ENCODE results near the gene LRRC40.
"Not testable (repeated sequence)": the region's sequence is repeated elsewhere in the genome, so short reads cannot be mapped to it uniquely, and the experiment has no call there.

The LRRC40 gene

DNA sequence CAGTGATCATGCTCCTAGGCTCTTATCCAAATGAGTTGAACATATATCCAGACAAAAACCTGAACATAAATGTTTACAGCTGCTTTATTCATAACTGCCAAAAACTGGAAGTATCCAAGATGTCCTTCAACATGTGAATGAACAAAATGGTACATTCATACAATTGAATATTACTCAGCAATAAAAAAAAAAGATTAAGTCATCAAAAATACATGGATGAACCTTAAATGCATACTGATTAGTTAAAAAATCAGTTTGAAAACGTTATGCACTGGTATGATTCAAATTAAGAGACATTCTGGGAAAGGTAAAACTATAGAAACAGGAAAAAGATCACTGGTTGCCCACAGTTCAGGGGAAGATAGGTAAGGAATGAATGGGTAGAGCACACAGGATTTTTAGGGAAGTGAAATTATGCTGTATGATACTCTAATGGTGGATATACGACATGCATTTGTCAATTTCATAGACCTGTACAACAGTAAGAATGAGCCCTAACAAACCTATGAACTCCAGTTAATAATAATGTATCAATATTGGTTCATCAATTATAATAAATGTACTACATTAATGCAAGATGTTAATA, 3.1 kb downstream of the LRRC40 start:
- no peak for DNase-seq (ENCODE audit: low read depth)

DNA sequence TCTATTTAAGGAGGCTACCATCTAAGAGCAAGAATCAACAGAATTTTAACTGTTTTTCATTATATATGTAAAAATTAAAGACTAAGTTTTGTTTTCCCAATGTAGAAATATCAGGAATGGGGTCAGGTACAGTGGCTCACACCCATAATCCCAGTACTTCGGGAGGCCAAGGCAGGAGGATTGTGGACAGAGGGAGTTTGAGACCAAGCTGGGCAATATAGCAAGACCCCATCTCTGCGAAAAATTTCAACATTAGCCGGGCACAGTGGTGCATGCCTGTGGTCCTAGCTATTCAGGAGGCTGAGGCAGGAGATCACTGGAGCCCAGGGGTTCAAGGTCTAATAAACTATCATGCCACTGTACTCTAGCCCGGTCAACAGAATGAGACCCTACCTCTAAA, 5.3 kb downstream of the LRRC40 start:
- no peak for DNase-seq (ENCODE audit: low read depth)

DNA sequence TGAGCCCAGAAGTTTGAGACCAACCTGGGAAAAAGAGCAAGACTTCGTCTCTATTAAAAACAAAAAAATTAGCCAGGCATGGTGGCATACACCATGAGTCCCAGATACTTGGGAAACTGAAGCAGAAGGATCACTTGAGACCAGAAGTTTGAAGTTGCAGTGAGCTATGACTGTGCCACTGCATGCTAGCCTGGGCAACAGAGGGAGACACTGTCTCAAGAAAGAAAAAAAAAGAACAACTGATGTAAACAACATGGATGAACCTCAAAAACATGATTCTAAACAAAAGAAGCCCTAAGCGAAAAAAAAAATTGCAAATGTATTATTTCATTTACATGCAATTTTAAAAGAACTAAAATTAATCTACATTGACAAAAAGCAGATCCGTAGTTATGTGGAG, 9.0 kb downstream of the LRRC40 start:
- no peak for DNase-seq (ENCODE audit: low read depth)

DNA sequence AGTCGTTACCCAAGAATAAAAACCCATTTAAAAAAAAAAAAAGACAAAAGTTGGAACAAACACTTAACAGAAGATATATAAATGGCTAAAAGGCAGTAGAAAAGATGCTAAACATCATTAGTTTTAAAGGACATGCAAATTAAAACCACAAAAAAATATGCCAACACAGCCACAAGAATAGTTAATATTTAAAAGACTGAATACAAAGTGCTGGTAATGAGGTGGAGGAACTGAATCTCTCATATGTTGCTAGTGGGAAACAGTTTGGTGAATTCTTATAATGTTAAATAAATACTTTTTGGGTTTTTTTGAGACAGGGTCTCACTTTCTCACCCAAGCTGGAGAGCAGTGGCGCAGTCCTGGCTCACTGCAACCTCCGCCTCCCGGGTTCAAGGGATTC, 10.0 kb downstream of the LRRC40 start:
- no peak for DNase-seq (ENCODE audit: low read depth)

GRCh38 chr1:70194601-70195000, 10.8 kb downstream of the LRRC40 start:
- DNase-seq (ENCODE audit: low read depth) = no peak

DNA sequence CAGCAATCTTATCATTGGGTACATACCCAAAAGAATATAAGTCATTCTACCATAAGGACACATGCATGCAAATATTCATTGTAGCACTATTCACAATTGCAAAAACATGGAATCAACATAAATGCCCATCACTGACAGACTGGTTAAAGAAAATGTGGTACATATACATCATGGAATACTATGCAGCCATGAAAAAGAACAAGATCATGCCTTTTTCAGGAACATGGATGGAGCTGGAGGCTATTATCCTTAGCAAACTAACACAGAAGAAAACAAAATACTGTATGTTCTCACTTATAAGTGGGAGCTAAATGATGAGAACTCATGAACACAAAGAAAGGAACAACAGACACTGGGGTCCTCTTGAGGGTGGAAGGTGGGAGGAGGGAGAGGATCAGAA, 12.9 kb downstream of the LRRC40 start:
- DNase-seq (ENCODE audit: low read depth) = not testable (repeated sequence)

DNA sequence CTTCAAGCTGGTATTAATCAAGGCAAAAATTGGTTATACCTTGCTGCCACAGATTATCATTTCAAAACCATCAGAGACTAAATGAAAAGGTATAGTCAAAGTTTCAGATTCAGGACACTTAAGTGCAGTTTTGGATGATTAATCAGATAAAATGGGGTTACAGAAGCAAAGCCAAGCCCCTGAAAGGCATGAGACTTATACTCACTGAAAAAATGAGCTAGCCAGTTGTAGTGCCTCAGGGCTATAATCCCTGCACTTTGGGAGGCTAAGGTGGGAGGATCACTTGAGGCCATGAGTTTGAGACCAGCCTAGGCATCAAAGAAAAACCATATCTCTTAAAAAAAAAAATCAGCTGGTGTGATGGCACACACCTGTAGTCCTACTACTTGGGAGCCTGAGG, 15.2 kb downstream of the LRRC40 start:
- no peak for DNase-seq (ENCODE audit: low read depth)

DNA sequence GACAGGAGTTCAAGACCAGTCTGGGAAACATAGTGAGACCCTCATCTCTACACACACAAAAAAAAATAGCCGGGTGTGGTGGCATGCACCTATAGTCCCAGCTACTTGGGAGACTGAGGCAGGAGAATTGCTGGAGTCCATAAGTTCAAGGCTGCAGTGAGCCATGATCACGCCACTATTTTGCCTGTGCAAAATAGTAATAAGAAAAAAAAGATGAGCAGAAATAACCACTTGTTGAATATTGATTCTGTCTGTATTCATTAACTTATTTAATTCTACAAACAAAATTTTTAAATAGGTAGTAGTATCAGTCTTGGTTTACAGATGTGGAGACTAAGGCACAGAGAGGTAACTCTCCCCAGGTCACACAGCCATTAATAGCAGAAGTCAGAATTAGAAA, 16.9 kb downstream of the LRRC40 start:
- no peak for DNase-seq (ENCODE audit: low read depth)

DNA sequence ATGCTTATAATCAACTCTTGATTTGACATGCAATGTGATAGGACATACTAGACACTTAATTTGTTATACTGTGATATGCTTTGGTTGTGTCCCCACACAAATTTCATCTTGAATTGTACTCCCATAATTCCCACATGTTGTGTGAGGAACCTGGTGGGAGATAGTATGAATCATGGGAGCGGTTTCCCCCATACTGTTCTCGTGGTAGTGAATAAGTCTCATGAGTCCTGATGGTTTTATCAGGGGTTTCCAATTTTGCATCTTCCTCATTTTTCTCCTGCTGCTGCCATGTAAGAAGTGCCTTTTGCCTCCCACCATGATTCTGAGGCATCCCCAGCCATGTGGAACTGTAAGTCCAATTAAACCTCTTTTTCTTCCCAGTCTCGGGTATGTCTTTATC, 20.2 kb downstream of the LRRC40 start:
- not testable (repeated sequence) for DNase-seq (ENCODE audit: low read depth)

GRCh38 chr1:70171512-70171911, 33.9 kb downstream of the LRRC40 start:
- DNase-seq (ENCODE audit: low read depth) = no peak

DNA sequence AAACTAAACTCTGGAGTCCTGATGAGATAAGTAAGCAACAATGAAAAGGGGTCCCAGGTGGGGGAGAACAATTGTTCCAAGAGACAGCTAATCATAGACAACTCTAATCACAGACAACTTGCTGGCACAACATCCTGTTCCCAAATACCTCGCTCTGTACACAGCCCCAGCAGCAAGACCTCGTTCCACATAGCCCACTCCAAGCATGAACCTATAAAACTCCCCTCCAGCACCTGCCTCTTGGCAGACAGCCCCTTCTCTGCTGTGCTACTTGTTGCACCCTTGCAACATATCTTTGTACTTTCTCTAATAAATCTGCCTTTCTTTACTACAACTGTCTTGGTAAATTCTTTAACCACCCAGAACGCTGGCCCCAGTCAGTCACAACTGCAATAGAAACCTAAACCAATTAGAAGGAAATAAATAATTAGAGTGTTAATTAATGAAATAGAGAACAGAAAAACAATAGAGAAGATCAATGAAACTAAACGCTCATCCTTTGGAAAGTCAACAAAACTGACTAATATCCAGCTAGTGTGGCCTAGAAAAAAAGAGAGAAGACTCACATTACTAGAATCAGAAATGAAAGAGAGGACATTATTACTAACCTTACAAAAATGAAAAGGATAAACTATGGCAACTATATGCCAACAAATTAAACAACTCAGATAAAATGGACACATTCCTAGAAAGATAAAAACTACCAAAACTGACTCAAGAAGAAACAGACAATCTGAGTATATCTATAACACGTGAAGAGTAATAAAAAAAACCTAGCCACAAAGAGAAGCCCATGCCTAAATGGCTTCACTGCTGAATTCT, 36.1 kb downstream of the LRRC40 start:
- DNase-seq (ENCODE audit: low read depth) = no peak

GRCh38 chr1:70168283-70168682, 37.1 kb downstream of the LRRC40 start:
- no peak for DNase-seq (ENCODE audit: low read depth)

DNA sequence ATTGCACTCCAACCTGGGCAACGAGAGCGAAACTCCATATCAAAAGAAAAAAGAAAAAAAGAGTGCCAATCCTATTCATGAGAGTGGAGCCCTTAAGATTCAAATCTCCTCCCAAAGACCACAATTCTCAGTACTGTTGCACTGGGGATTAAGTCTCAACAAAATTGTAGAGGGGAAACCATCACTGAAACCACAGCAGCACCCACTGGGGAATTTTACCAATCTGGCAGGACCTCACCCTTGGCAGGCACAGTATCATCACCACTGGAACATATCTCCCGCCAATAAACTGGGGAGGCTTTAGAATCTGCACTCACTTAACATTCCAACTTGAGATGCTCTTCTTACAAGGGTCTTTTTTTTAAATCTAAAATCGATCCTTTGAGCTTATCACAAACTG, 41.0 kb downstream of the LRRC40 start:
- DNase-seq (ENCODE audit: low read depth) = no peak

- no peak for DNase-seq (ENCODE audit: low read depth)
Measured at GRCh38 chr1:70156529-70157120, 48.8 kb downstream of the LRRC40 start.

- no peak for DNase-seq (ENCODE audit: low read depth)
Measured at GRCh38 chr1:70153739-70154138, 51.6 kb downstream of the LRRC40 start.

DNA sequence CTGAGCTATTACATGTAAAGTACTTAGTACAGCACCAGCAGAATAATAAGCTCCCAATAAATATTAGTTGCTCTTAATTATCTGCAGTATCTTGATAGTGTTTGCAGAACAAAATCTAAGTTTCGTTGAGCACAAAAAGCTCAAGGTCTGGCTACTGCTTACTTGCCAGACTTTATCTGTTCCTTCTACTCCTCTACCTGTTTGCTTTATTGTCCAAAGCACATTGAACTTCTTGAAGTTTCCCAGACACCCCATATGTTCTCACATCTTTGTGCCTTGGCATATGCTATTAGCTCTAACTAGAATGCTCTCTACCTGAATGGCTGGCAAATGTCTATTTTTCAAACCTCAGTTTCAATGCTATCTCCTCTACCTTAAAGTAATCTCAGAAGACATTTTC, 54.9 kb downstream of the LRRC40 start:
- no peak for DNase-seq (ENCODE audit: low read depth)

DNA sequence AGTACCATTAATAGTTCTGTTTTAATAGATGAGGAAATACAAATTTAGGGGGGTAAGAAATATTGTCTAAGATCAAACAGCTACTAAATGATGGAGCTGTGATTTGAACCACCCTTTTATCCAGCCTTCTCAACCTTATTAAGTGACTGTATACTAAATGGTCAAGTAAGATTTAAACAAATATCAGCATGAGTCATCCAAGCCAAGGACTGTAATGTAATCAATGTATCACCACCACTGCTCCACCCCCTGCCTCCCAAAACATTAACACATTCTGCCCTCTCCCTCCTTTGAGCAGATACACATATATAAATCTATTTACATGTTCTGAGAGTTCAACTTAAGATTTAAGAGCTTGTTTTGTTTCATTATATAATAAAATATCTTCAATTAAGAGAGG, 58.9 kb downstream of the LRRC40 start:
- no peak for DNase-seq (ENCODE audit: low read depth)

GRCh38 chr1:70143048-70143659, 62.2 kb downstream of the LRRC40 start:
- no peak for DNase-seq (ENCODE audit: low read depth)

DNA sequence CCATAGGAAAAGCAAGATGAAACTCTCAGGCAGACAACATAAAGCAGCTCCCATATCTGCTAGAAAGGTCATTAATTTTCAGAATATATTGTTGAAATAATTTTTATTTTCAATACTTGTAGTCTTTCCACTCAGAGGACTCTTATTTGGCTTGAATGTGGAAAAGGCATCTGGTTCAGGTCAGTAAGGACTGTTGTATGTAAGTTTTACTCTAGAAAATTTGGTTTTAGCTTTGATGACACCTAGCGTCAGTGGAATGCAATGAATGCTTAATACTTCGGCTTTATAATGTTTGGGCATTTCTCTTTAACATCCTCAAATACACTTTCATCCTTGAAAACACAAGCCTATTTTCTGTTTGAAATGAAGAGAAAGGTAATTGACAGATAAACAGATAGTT, 63.3 kb downstream of the LRRC40 start:
- no peak for DNase-seq (ENCODE audit: low read depth)

DNA sequence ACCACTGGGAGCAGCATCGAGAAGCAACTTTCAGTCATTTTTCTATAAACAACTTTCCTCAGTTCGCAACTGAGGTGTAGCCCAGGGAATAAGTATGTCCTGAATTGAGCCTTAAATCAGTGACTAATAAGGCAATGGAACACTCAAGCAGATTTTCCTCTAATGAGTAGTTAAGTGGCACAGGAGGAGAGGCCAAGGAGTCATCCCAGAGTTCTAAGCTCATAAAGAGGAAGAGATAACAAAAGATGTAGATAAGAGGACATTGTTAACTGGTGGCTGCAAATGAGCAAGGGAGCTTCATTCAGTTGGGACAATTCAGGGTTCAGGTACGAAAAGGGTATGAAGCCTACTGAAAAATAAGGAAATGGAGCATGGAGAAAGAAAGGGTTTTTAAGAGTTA, 64.5 kb downstream of the LRRC40 start:
- DNase-seq (ENCODE audit: low read depth) = no peak

DNA sequence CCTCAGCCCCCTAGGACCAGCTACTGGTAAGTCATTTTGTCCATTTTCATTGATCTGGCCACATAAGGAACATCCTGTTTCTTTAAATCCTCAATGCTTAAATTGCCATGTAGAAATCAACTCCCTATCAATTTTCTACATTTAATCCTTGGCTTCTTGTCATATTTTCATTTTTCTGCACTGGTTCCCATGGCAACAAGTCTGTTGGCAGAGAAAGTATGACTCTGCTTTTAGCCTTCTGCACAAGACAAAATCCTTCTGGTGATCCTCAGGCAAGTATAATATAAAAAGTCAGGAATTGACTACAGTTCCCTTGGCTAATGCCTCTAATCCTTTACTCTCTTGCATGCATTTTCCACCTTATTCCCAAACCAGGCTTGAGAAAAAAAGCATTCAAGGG, 65.0 kb downstream of the LRRC40 start:
- DNase-seq (ENCODE audit: low read depth) = no peak

- no peak for DNase-seq (ENCODE audit: low read depth)
Measured at GRCh38 chr1:70134148-70134547, 71.2 kb downstream of the LRRC40 start.

DNA sequence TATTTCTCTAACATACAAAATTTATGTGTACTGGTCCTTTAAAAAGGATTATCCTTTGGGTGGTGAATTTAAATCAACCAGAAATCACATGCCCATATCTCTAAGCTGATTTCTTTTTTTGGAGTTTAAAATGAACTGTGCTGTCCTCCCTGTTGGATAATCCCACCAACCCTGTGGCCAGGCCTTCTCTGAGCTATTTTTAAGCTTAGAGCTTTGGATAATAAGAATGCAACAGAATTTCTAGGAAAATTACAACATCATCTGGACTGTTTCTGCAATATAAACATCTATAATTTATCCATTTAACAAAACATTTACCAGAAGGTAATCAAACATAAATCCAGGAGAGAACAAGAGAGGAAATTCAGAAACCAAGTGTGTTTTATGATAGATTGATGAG, 88.3 kb downstream of the LRRC40 start:
- no peak for DNase-seq (ENCODE audit: low read depth)

Measured in activated T-helper 1 cell treated with Interleukin-2 at 50 U/mL for 16 hours (primary cell).